Mesenchymal stem cell (in vitro differentiated cells and primary cell): Measurements from ENCODE around the gene HTT. TPM values are rescaled to one million over a fixed set of nuclear protein-coding genes. Genes with fewer than 3 reads are reported as not detected.

Source experiments
- DNase-seq: peaks from one replicate; pipeline ENCODE4 v3.0.0-alpha.2; 2013
- H2AFZ ChIP-seq: one replicate; pipeline ENCODE4 v1.6.1; 2013; ENCODE audit warnings: low read depth, mild to moderate bottlenecking, control low read depth, inconsistent platforms, low read length, moderate library complexity
- H2AK5ac ChIP-seq: 2 replicates; pipeline ENCODE4 v1.6.1; 2013; ENCODE audit warnings: low read length, moderate library complexity, mild to moderate bottlenecking, inconsistent platforms; ENCODE audit not compliant: severe bottlenecking
- H2BK120ac ChIP-seq: one replicate; pipeline ENCODE4 v1.6.1; 2013; ENCODE audit warnings: low read depth, mild to moderate bottlenecking, inconsistent platforms, low read length, moderate library complexity
- H2BK12ac ChIP-seq, 2 experiments: one replicate each; pipeline ENCODE4 v1.6.1; 2013; ENCODE audit warnings: inconsistent platforms in 2 of 2, low read length in 2 of 2, mild to moderate bottlenecking in 2 of 2, moderate library complexity in 2 of 2, control low read depth in 1 of 2
- H2BK15ac ChIP-seq: one replicate; pipeline ENCODE4 v1.6.1; 2013; ENCODE audit warnings: mild to moderate bottlenecking, low read depth, inconsistent platforms; ENCODE audit not compliant: poor library complexity, severe bottlenecking
- H2BK5ac ChIP-seq: 2 replicates; pipeline ENCODE4 v1.6.1; 2013; ENCODE audit warnings: low read depth, mild to moderate bottlenecking, low read length, control low read depth, inconsistent platforms; ENCODE audit not compliant: poor library complexity, severe bottlenecking
- H3K14ac ChIP-seq, 2 experiments: one replicate each; pipeline ENCODE4 v1.6.1; 2013; ENCODE audit warnings: inconsistent platforms in 2 of 2, low read length in 2 of 2, control low read depth in 1 of 2, mild to moderate bottlenecking in 1 of 2, moderate library complexity in 1 of 2
- H3K18ac ChIP-seq, 2 experiments: one replicate each; pipeline ENCODE4 v1.6.1; 2013; ENCODE audit warnings: inconsistent platforms in 2 of 2, low read length in 2 of 2, control low read depth in 1 of 2, low read depth in 1 of 2, mild to moderate bottlenecking in 1 of 2
- H3K23ac ChIP-seq, 2 experiments: one replicate each; pipeline ENCODE4 v1.6.1; 2013; ENCODE audit warnings: inconsistent platforms in 2 of 2, low read length in 2 of 2, mild to moderate bottlenecking in 2 of 2, moderate library complexity in 2 of 2, control low read depth in 1 of 2
- H3K27ac ChIP-seq: 2 replicates; pipeline ENCODE4 v1.5.1; 2013; ENCODE audit warnings: mild to moderate bottlenecking, moderate library complexity, low read length, control low read depth, inconsistent platforms; ENCODE audit not compliant: poor library complexity, severe bottlenecking
- H3K27me3 ChIP-seq, 2 experiments: 2 replicates each; pipeline versions ENCODE4 v1.6.1 to v1.7.0; 2013; ENCODE audit warnings: low read length in 2 of 2, mild to moderate bottlenecking in 2 of 2, moderate library complexity in 2 of 2, control low read depth in 1 of 2, inconsistent platforms in 1 of 2; ENCODE audit not compliant: control insufficient read depth in 1 of 2, insufficient read depth in 1 of 2
- H3K36me3 ChIP-seq, 2 experiments: 2 replicates each; pipeline versions ENCODE4 v1.6.1 to v1.7.0; 2013; ENCODE audit warnings: low read length in 2 of 2, control low read depth in 1 of 2, inconsistent platforms in 1 of 2, low read depth in 1 of 2, mild to moderate bottlenecking in 1 of 2; ENCODE audit not compliant: insufficient read depth in 2 of 2, control insufficient read depth in 1 of 2
- H3K4ac ChIP-seq, 2 experiments: one replicate each; pipeline ENCODE4 v1.6.1; 2013; ENCODE audit warnings: inconsistent platforms in 2 of 2, low read length in 2 of 2, mild to moderate bottlenecking in 2 of 2, moderate library complexity in 2 of 2, control low read depth in 1 of 2, low read depth in 1 of 2
- H3K4me1 ChIP-seq: 2 replicates; pipeline ENCODE4 v1.6.1; 2013; ENCODE audit warnings: low read depth, low read length, control low read depth; ENCODE audit not compliant: control insufficient read depth, insufficient read depth
- H3K4me2 ChIP-seq: 2 replicates; pipeline ENCODE4 v1.6.1; 2013; ENCODE audit warnings: low read length, mild to moderate bottlenecking, inconsistent platforms; ENCODE audit not compliant: poor library complexity, severe bottlenecking
- H3K4me3 ChIP-seq, 2 experiments: 2 replicates each; pipeline versions ENCODE4 v1.5.1 to v1.7.0; 2013; ENCODE audit warnings: low read length in 2 of 2, mild to moderate bottlenecking in 2 of 2, control low read depth in 1 of 2, low read depth in 1 of 2; ENCODE audit not compliant: insufficient read depth in 1 of 2
- H3K79me1 ChIP-seq: replicated peaks from 2 replicates; pipeline ENCODE4 v1.6.1; 2013; ENCODE audit warnings: mild to moderate bottlenecking, control low read depth, low read length, inconsistent platforms; ENCODE audit not compliant: poor library complexity, severe bottlenecking
- H3K9ac ChIP-seq: 2 replicates; pipeline ENCODE4 v1.7.0; 2013; ENCODE audit warnings: mild to moderate bottlenecking, low read length, moderate library complexity
- H3K9me3 ChIP-seq: 2 replicates; pipeline ENCODE4 v1.7.0; 2013; ENCODE audit warnings: mild to moderate bottlenecking, low read length; ENCODE audit not compliant: control insufficient read depth
- H4K8ac ChIP-seq: one replicate; pipeline ENCODE4 v1.6.1; 2013; ENCODE audit warnings: inconsistent platforms, mild to moderate bottlenecking, low read length, moderate library complexity
- H4K91ac ChIP-seq: one replicate; pipeline ENCODE4 v1.6.1; 2013; ENCODE audit warnings: mild to moderate bottlenecking, low read length, inconsistent platforms
- WGBS: methylation state at CpG from one replicate; pipeline ENCODE4 v1.1.7; 2013; ENCODE audit warnings: mixed read lengths; 5-methylcytosine and 5-hydroxymethylcytosine counted together
- polyA plus RNA-seq, 2 experiments: library from polyadenylated mRNA; stranded (reverse); fragments of 200-250 nt; gene quantifications; one replicate each; pipeline ENCODE4 v1.2.3, GENCODE V29; 2013

The HTT gene
- polyA plus RNA-seq (2013, experiment 1 of 2), result 16.8 TPM
- 13.9 TPM for polyA plus RNA-seq (2013, experiment 2 of 2)

GRCh38 chr4:3074078-3074845, at the start of gene HTT, which contains the start of gene HTT-AS:
HTT (plus strand) TSS chr4:3074681; CDS start chr4:3074826, 145 bp downstream.
HTT-AS (minus strand) TSS chr4:3074538.
- under 1% methylated on average over 50 of the region's 81 CpGs for WGBS
- Histone ChIP-seq H3K9ac (peak within 1 kb of the TSS; percentile 98), H3K4ac (peak within 1 kb of the TSS in 1 of 2 experiments; percentile 89), H3K4me2 (peak within 1 kb of the TSS; percentile 91), H3K79me1 (no peaks in the 10 kb centered on the region), H4K8ac (peak within 1 kb of the TSS; percentile 98), H3K14ac (peak within 1 kb of the TSS in 1 of 2 experiments; percentile 99), H2BK120ac (peak within 1 kb of the TSS; percentile 74), H3K27me3 (peaks cover 0 to 4% of the 10 kb centered on the region in 2 experiments), H2BK15ac (peak within 1 kb of the TSS; percentile 86), H2BK12ac (peak within 1 kb of the TSS; percentile 85 to 99), H3K18ac (peak within 1 kb of the TSS; percentile 93 to 100), H2BK5ac (peak within 1 kb of the TSS; percentile 92), H3K36me3 (no peaks in the 10 kb centered on the region), H3K9me3 (no peaks in the 10 kb centered on the region), H2AFZ (peak within 1 kb of the TSS; percentile 99), H4K91ac (peak within 1 kb of the TSS; percentile 94), H3K27ac (peak within 1 kb of the TSS; percentile 93), H3K23ac (peak within 1 kb of the TSS in 1 of 2 experiments; percentile 64), H3K4me3 (peak within 1 kb of the TSS; percentile 97 to 99), H2AK5ac (no peak within 1 kb of the TSS), H3K4me1 (peaks cover 8% of the 10 kb centered on the region)
- peak; percentile 93 for DNase-seq

GRCh38 chr4:3025881-3026280, 48.6 kb upstream of the HTT start:
- no peak overlapping the region for H2BK5ac ChIP-seq
- peaks cover 1% of the 10 kb centered on the region for H3K4me1 ChIP-seq
- H2AFZ ChIP-seq, result no peak overlapping the region
- no peak overlapping the region for H4K91ac ChIP-seq
- H3K27ac ChIP-seq, result no peak overlapping the region
- peaks cover 9% of the 10 kb centered on the region for H3K9me3 ChIP-seq
- H3K79me1 ChIP-seq, result no peaks in the 10 kb centered on the region
- DNase-seq, result no peak
- no peak overlapping the region for H3K4me2 ChIP-seq
- peaks cover 0 to 7% of the 10 kb centered on the region in 2 experiments for H3K36me3 ChIP-seq
- no peak overlapping the region for H3K18ac ChIP-seq
- H3K4me3 ChIP-seq, result no peak overlapping the region
- no peak overlapping the region for H2BK120ac ChIP-seq
- no peak overlapping the region for H3K23ac ChIP-seq
- no peak overlapping the region for H2BK15ac ChIP-seq
- H3K4ac ChIP-seq, result no peak overlapping the region
- 92% methylated on average over 21 of the region's 21 CpGs for WGBS
- H4K8ac ChIP-seq, result no peak overlapping the region
- H3K9ac ChIP-seq, result no peak overlapping the region
- no peak overlapping the region for H2AK5ac ChIP-seq
- peaks cover 0 to 22% of the 10 kb centered on the region in 2 experiments for H3K27me3 ChIP-seq
- H3K14ac ChIP-seq, result no peak overlapping the region
- no peak overlapping the region for H2BK12ac ChIP-seq

GRCh38 chr4:3026540-3026939, 47.9 kb upstream of the HTT start:
- no peak overlapping the region for H3K4me3 ChIP-seq
- no peak overlapping the region for H3K9ac ChIP-seq
- DNase-seq, result no peak
- no peak overlapping the region for H3K27ac ChIP-seq
- no peak overlapping the region for H3K4me2 ChIP-seq
- no peak overlapping the region for H3K14ac ChIP-seq
- H3K18ac ChIP-seq, result no peak overlapping the region
- H2BK12ac ChIP-seq, result no peak overlapping the region
- no peak overlapping the region for H2BK15ac ChIP-seq
- peaks cover 0 to 23% of the 10 kb centered on the region in 2 experiments for H3K27me3 ChIP-seq
- no peak overlapping the region for H2BK120ac ChIP-seq
- no peaks in the 10 kb centered on the region for H3K79me1 ChIP-seq
- no peak overlapping the region for H3K4ac ChIP-seq
- no peak overlapping the region for H2AK5ac ChIP-seq
- peaks cover 1% of the 10 kb centered on the region for H3K4me1 ChIP-seq
- H3K9me3 ChIP-seq, result peaks cover 9% of the 10 kb centered on the region
- no peak overlapping the region for H4K91ac ChIP-seq
- H2AFZ ChIP-seq, result no peak overlapping the region
- H3K36me3 ChIP-seq, result peaks cover 0 to 7% of the 10 kb centered on the region in 2 experiments
- H4K8ac ChIP-seq, result no peak overlapping the region
- no peak overlapping the region for H2BK5ac ChIP-seq
- no peak overlapping the region for H3K23ac ChIP-seq
- WGBS, result 90% methylated on average over 7 of the region's 9 CpGs

- Histone ChIP-seq H2BK15ac (no peak overlapping the region), H3K9me3 (no peaks in the 10 kb centered on the region), H4K8ac (no peak overlapping the region), H2BK12ac (no peak overlapping the region), H3K4me2 (no peak overlapping the region), H3K27me3 (peaks cover 0 to 35% of the 10 kb centered on the region in 2 experiments), H3K79me1 (no peaks in the 10 kb centered on the region), H3K14ac (no peak overlapping the region), H2BK120ac (no peak overlapping the region), H3K36me3 (no peaks in the 10 kb centered on the region), H2AK5ac (no peak overlapping the region), H3K27ac (no peak overlapping the region), H2AFZ (no peak overlapping the region), H3K18ac (no peak overlapping the region), H3K4me1 (peaks cover 1% of the 10 kb centered on the region), H3K9ac (no peak overlapping the region), H2BK5ac (no peak overlapping the region), H4K91ac (peak overlapping the region; percentile 71), H3K23ac (no peak overlapping the region), H3K4ac (no peak overlapping the region), H3K4me3 (peak overlapping the region in 1 of 2 experiments; percentile 23)
- no peak for DNase-seq
- 96% methylated on average over 7 of the region's 9 CpGs for WGBS
Observed at GRCh38 chr4:3029464-3029863, 45.0 kb upstream of the HTT start.
